Measurements from ENCODE around the gene ALDH9A1.

Gene ALDH9A1

DNA sequence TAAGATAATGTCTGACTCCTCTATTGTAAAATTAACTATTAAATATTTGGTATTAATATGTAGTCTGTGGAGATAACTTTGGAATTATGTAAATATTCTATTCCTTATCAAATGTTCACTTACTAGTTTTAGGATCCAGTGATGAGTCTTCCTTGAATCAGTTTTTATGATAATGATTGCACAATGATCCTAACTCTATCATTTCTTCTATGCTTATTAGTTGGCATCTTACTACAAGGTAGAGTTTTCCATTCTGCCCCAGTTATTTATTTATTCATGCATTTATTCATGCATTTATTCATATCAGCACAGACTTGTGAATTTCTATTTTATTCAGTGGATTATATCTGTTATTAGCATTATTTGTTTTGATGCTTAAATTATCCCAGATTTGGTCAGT, 74.7 kb downstream of the ALDH9A1 start:
- no peak for DNase-seq (ENCODE audit: low read depth, low spot score)

GRCh38 chr1:165619647-165620151, 78.7 kb downstream of the ALDH9A1 start:
- DNase-seq (ENCODE audit: low read depth, low spot score), result no peak

GRCh38 chr1:165616987-165617546, 81.3 kb downstream of the ALDH9A1 start:
- no peak for DNase-seq (ENCODE audit: low read depth, low spot score)

DNA sequence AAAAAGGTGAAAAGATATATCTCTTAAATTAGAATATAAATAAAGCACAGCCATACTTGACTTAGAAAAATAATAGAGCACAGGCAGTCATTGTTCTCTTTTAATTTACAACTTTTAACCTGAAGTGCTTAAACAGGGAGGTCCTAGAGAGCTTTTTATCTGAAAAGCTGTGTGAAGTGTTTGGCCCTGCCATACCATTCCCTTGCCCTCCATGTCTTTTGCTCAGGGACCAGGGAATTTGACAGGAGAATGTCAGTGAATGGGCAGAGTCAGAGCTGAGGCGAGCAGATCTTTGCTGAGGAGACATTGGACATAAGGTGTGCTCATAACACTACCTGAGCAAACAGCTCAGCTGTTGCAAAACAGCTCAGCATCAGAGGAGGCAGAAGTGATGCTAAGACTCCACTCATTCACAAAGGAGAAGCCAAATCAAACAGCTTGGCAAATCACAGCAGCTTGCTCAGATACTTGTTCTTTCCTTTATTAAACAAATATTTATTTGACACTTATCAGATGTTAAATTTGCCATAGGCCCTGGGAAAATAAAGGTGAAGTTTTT, 82.2 kb downstream of the ALDH9A1 start:
- DNase-seq (ENCODE audit: low read depth, low spot score), result no peak

Measured in astrocyte of the hippocampus (primary cell).